GM18505 (cell line): ENCODE results near the gene LHX6.

ENCODE experiments used
- ATAC-seq: cut with Tn5 transposase; IDR thresholded peaks from one replicate; pipeline ENCODE4 v1.9.1; 2021; ENCODE audit not compliant: unreplicated experiment
- POLR2A ChIP-seq: IDR thresholded peaks from 4 replicates; pipeline ENCODE4 v1.6.1; 2011; ENCODE audit warnings: borderline replicate concordance; ENCODE audit not compliant: insufficient read depth, insufficient read length; ENCODE audit errors: extremely low read depth

The LHX6 gene

GRCh38 chr9:122228568-122229484 is at the start of gene LHX6:
Gene LHX6, minus strand, starts transcription at chr9:122228957. Its CDS starts 217 bp downstream, at chr9:122228740.
- no peak for ATAC-seq
- TF ChIP-seq POLR2A: no peak

- TF ChIP-seq POLR2A: no peak
- ATAC-seq: no peak
These were observed 48.6 kb upstream of the LHX6 start for GRCh38 chr9:122277285-122277897.

- ATAC-seq: no peak
- no peak for TF ChIP-seq POLR2A
These were observed 47.3 kb upstream of the LHX6 start for GRCh38 chr9:122276096-122276495.

- ATAC-seq: no peak
- TF ChIP-seq POLR2A: no peak
These were observed 45.3 kb upstream of the LHX6 start for GRCh38 chr9:122274055-122274454.

GRCh38 chr9:122268041-122268814 is 39.5 kb upstream of the LHX6 start:
- ATAC-seq: no peak
- TF ChIP-seq POLR2A: no peak

- ATAC-seq: peak; percentile 20
- TF ChIP-seq POLR2A: no peak
These were observed 36.6 kb upstream of the LHX6 start for GRCh38 chr9:122265149-122265915.

GRCh38 chr9:122264360-122265148 is 35.8 kb upstream of the LHX6 start, which contains the start of the genes MRRF and RBM18:
Gene MRRF, plus strand, starts transcription at chr9:122264882. Its CDS starts 6,010 bp downstream, at chr9:122270892.
Gene RBM18, minus strand, starts transcription at chr9:122264840. Its CDS starts 3,348 bp downstream, at chr9:122261492.
- TF ChIP-seq POLR2A: peak; percentile 88
- peak; percentile 87 for ATAC-seq

- ATAC-seq: no peak
- no peak for TF ChIP-seq POLR2A
These were observed 35.1 kb upstream of the LHX6 start for GRCh38 chr9:122263699-122264349.

GRCh38 chr9:122262073-122262472 is 33.3 kb upstream of the LHX6 start:
- no peak for ATAC-seq
- TF ChIP-seq POLR2A: no peak

GRCh38 chr9:122261469-122261881 is 32.7 kb upstream of the LHX6 start:
- TF ChIP-seq POLR2A: no peak
- ATAC-seq: no peak

GRCh38 chr9:122258886-122259415 is 30.2 kb upstream of the LHX6 start:
- TF ChIP-seq POLR2A: no peak
- no peak for ATAC-seq

GRCh38 chr9:122256206-122256605 is 27.4 kb upstream of the LHX6 start:
- no peak for ATAC-seq
- TF ChIP-seq POLR2A: no peak

- no peak for TF ChIP-seq POLR2A
- no peak for ATAC-seq
These were observed 26.0 kb upstream of the LHX6 start for GRCh38 chr9:122254761-122255160.
